Fibroblast of pulmonary artery (primary cell): Measurements from ENCODE around the gene HSP90AA1.
"Not testable (repeated sequence)": the region's sequence is repeated elsewhere in the genome, so short reads cannot be mapped to it uniquely, and the experiment has no call there.

Experiments used
- DNase-seq: peaks from one replicate; pipeline ENCODE4 v3.0.0-alpha.2; 2010; ENCODE audit warnings: low read depth
- H3K4me3 ChIP-seq: replicated peaks from 2 replicates; pipeline ENCODE4 v1.5.1; 2011; ENCODE audit warnings: low read depth, mild to moderate bottlenecking, control low read depth, low read length, moderate library complexity
- TF ChIP-seq, protein P1 (sequence below): IDR thresholded peaks from 2 replicates; pipeline ENCODE4 v1.5.1; 2011; ENCODE audit warnings: mild to moderate bottlenecking, control low read depth, low read length, inconsistent platforms; ENCODE audit errors: missing control alignments

The HSP90AA1 gene

DNA sequence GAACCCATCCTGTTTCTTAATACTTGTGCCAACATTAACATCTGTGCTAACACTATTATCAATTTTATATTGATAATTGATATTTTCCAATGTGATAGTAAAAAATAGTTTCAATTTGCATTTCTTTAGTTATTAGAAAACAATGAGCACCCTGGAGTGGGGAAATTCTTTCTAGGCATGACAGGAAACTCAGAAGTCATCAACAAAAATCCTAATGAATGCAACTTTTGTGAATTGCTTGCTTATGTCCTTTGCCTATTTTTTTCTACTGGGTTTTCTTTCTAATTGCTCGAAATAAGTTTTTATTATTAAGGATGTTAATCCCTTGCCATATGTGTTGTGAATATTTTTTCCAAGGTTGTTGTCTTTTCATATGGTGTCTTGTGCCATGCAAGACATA is 34.7 kb upstream of the HSP90AA1 start:
- TF ChIP-seq, protein P1, sequence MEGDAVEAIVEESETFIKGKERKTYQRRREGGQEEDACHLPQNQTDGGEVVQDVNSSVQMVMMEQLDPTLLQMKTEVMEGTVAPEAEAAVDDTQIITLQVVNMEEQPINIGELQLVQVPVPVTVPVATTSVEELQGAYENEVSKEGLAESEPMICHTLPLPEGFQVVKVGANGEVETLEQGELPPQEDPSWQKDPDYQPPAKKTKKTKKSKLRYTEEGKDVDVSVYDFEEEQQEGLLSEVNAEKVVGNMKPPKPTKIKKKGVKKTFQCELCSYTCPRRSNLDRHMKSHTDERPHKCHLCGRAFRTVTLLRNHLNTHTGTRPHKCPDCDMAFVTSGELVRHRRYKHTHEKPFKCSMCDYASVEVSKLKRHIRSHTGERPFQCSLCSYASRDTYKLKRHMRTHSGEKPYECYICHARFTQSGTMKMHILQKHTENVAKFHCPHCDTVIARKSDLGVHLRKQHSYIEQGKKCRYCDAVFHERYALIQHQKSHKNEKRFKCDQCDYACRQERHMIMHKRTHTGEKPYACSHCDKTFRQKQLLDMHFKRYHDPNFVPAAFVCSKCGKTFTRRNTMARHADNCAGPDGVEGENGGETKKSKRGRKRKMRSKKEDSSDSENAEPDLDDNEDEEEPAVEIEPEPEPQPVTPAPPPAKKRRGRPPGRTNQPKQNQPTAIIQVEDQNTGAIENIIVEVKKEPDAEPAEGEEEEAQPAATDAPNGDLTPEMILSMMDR, result no peak
- H3K4me3 ChIP-seq, result no peak overlapping the region
- DNase-seq, result no peak

DNA sequence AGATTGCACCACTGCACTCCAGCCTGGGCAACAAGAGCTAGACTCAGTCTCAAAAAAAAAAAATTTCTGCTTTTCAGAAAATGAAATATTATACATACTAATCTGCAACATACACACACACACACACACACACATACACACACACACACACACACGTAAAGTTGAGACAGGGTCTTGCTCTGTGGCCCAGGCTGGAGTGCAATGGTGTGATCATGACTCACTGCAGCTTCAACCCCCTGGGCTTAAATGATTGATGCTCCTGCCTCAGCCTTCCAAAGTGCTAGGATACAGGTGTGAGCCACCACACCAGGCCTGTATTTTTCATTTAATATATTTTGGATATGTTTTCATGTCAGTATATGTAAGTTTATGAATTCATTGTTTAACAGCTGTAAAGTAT is 34.0 kb upstream of the HSP90AA1 start:
- TF ChIP-seq, protein P1, result no peak
- no peak overlapping the region for H3K4me3 ChIP-seq
- no peak for DNase-seq

DNA sequence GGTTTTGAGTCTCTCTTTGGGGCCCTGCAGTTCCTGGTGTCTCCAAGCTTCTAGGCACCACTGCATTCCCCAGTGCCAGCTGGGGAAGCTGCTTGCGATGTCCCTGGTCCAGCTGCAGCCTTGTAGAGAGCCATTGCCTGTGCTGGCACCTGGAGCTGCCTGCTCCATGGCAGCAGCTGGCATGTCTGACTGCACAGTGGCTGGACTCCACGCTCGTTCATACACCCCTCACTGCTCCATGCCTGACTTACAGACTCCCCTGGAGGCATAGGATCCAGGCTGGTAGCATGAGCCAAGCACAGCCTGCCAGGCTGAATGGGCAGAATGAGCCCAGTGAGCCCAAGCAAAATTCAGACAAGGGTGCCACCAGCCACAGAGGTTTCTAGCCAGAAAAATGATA is 31.0 kb upstream of the HSP90AA1 start:
- no peak for DNase-seq
- TF ChIP-seq, protein P1, result no peak
- no peak overlapping the region for H3K4me3 ChIP-seq

DNA sequence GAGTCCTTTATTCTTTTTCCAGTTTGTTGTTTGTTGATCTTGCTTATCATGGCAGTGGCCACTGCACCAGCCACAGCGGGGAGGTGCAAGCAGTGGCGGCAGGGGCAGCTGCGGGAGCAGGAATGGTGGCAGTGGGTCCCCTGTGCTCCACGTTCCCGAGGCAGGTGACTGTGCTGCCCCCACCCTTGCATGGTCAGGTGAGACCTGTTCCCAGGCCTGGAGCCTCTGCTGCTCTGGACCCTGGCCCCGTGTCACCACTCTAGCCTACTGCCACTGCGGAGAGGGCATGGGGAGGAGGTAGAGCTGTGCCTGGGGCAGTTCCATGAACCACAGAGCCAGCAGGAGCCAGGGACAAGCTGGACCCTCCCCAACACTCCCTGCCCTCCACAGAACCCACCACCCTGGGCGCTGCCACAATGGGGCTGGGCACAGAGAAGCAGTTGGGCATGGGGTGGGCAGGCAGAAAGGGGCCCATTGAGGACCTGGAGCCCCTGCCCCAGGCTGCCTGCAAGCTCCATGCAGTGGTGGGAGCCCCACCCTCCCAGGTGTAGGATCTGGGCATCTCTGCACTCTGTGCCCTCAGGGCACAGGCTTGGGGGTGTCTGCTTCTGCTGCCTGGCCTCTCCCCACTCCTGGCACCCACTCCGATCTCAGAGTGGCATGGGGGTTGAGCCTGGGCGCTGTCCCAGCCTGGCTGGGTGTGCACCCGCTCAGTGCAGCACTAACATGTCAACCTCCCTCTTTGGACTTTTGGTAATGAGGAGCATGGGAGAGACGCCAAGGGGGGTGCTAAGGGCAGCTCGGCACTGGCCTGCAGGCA is 29.7 kb upstream of the HSP90AA1 start:
- no peak overlapping the region for H3K4me3 ChIP-seq
- DNase-seq, result no peak
- TF ChIP-seq, protein P1, result no peak

DNA sequence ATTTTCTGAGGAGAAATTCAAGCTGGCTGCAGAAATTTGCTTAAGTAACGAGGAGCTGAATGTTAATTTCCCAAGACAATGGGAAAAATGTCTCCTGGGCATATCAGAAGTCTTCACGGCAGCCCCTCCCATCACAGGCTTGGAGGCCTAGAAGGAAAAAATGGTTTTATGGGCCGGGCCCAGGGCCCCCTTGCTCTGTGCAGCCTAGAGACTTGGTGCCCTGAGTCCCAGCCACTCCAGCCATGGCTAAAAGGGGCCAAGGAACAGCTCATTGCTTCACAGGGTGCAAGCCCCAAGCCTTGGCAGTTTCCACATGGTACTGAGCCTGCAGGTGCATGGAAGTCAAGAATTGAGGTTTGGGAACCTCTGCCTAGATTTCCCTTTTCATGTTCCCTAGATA is 24.3 kb upstream of the HSP90AA1 start:
- TF ChIP-seq, protein P1, result no peak
- DNase-seq, result no peak
- H3K4me3 ChIP-seq, result no peak overlapping the region

DNA sequence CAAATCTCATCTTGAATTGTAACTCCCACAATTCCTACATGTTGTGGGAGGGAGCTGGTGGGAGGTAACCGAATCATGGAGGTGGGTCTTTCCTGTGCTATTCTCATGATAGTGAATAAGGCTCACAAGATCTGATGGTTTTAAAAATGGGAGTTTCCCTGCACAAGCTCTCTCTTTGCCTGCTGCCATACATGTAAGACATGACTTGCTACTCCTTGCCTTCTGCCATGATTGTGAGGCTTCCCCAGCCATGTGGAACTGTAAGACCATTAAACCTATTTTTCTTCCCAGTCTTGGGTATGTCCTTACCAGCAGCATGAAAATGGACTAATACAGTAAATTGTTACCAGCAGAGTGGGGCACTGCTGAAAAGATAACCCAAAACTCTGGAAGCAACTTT is 22.5 kb upstream of the HSP90AA1 start:
- not testable (repeated sequence) for H3K4me3 ChIP-seq, DNase-seq

DNA sequence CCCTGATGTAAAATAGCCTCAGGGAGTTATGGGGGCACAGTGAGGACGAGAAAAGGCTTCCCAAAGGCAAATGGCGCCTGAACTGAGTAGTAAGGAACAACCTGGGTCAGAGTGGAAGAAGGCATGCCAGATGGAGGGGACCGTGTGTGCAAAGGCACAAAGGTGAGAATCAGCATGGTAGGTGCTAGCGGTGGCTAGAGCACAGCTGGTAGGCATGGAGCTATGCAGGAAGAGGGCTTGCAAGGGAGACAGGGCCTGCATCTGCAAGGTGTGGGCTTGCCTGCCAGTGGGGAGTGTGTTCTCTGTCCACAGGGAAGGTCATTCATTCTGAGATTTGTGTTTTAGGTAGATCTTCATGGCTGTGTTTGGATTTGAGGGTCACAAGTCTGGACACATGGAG is 18.5 kb upstream of the HSP90AA1 start:
- DNase-seq, result no peak

More for the DNA sequence above, 18.5 kb upstream of the HSP90AA1 start:
- H3K4me3 ChIP-seq, result no peak overlapping the region
- TF ChIP-seq, protein P1, result no peak
